ENCODE data around the gene CERS6. TPM values are rescaled to one million over a fixed set of nuclear protein-coding genes. Genes with fewer than 3 reads are reported as not detected.
"Not testable (repeated sequence)": the region's sequence is repeated elsewhere in the genome, so short reads cannot be mapped to it uniquely, and the experiment has no call there.

Gene CERS6
- total RNA-seq, 3 donors from 2014 or later, result 36.4 to 46.4 (median 44.8) TPM

DNA sequence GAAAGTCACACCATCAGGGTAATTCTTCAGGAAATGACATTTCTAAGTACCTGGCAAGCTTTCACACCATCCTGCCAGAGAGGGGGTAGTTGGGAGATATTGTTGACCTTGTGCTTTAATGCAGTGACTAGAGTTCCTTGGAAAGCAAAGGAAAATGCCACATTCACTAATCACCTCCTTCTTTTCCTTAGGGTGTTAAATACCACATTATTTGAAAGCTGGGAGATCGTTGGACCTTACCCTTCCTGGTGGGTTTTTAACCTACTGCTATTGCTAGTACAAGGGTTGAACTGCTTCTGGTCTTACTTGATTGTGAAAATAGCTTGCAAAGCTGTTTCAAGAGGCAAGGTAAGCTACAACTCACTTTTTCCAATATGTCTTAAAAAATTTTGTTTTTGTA is 309.3 kb downstream of the CERS6 start:
- DNase-seq (ENCODE audit: low spot score in 2 of 2), result no peak
- Histone ChIP-seq H3K36me3 (no peaks in the 10 kb centered on the region), H3K4me1 (no peaks in the 10 kb centered on the region), H3K27ac (no peak overlapping the region), H3K27me3 (no peaks in the 10 kb centered on the region), H3K9me3 (no peaks in the 10 kb centered on the region), H3K4me3 (no peak overlapping the region)
- TF ChIP-seq POLR2AphosphoS5 (IDR thresholded peaks at IDR 0.05) (no peak), POLR2A (IDR thresholded peaks at IDR 0.05) (no peak)
- TF ChIP-seq, protein P1, sequence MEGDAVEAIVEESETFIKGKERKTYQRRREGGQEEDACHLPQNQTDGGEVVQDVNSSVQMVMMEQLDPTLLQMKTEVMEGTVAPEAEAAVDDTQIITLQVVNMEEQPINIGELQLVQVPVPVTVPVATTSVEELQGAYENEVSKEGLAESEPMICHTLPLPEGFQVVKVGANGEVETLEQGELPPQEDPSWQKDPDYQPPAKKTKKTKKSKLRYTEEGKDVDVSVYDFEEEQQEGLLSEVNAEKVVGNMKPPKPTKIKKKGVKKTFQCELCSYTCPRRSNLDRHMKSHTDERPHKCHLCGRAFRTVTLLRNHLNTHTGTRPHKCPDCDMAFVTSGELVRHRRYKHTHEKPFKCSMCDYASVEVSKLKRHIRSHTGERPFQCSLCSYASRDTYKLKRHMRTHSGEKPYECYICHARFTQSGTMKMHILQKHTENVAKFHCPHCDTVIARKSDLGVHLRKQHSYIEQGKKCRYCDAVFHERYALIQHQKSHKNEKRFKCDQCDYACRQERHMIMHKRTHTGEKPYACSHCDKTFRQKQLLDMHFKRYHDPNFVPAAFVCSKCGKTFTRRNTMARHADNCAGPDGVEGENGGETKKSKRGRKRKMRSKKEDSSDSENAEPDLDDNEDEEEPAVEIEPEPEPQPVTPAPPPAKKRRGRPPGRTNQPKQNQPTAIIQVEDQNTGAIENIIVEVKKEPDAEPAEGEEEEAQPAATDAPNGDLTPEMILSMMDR (IDR thresholded peaks at IDR 0.05), result no peak
- intact Hi-C loops (cut with DNase I; ENCODE audit: low total_unique reads), result loop anchor here (2.0 kb wide), 1 partner anchor 47 kb away; no protein-coding TSS in a partner anchor

GRCh38 chr2:168766600-168766999 is 310.5 kb downstream of the CERS6 start:
- Histone ChIP-seq H3K36me3 (no peaks in the 10 kb centered on the region), H3K27me3 (no peaks in the 10 kb centered on the region), H3K27ac (peak overlapping the region in 1 of 2 donors; percentile 50), H3K9me3 (no peaks in the 10 kb centered on the region), H3K4me1 (no peaks in the 10 kb centered on the region), H3K4me3 (no peak overlapping the region)
- TF ChIP-seq POLR2A (IDR thresholded peaks at IDR 0.05) (no peak), POLR2AphosphoS5 (IDR thresholded peaks at IDR 0.05) (no peak)
- TF ChIP-seq, protein P1 (IDR thresholded peaks at IDR 0.05), result no peak
- DNase-seq (ENCODE audit: low spot score in 2 of 2), result peak; percentile 24 to 71
- intact Hi-C loops (cut with DNase I; ENCODE audit: low total_unique reads), result no loop called here

- H3K27ac ChIP-seq, result no peak overlapping the region
- no peaks in the 10 kb centered on the region for H3K9me3 ChIP-seq
- TF ChIP-seq POLR2A (IDR thresholded peaks at IDR 0.05) (no peak), POLR2AphosphoS5 (IDR thresholded peaks at IDR 0.05) (no peak)
- TF ChIP-seq, protein P1 (IDR thresholded peaks at IDR 0.05), result no peak
- intact Hi-C loops (cut with DNase I; ENCODE audit: low total_unique reads), result no loop called here
- no peak overlapping the region for H3K4me3 ChIP-seq
- H3K4me1 ChIP-seq, result no peaks in the 10 kb centered on the region
- DNase-seq (ENCODE audit: low spot score in 2 of 2), result no peak
- no peaks in the 10 kb centered on the region for H3K27me3 ChIP-seq
- no peaks in the 10 kb centered on the region for H3K36me3 ChIP-seq
Measured at GRCh38 chr2:168767258-168767657, 311.2 kb downstream of the CERS6 start.

GRCh38 chr2:168768357-168768756 is 312.3 kb downstream of the CERS6 start:
- intact Hi-C loops (cut with DNase I; ENCODE audit: low total_unique reads); H3K4me1 ChIP-seq; H3K36me3 ChIP-seq; H3K27me3 ChIP-seq; H3K27ac ChIP-seq; DNase-seq (ENCODE audit: low spot score in 2 of 2); H3K9me3 ChIP-seq; H3K4me3 ChIP-seq: not testable (repeated sequence)

DNA sequence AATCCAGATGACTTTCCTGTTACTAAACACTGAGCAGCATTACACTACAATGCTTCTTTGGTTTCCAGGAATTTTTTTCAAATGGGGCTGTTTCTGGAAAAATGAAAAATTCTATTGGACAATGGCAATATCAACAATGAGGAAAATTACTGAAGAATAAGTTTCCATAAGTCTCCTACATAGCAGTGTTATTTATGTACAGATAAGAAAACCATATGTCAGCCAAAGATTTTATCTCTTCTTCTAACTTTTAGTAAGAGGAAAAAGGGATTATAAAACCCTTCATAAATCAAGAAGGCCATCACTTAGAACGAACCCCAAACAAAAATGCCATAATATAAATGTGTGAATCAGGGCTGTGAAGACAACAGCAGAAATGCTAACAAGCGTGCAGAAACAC is 314.7 kb downstream of the CERS6 start:
- H3K27ac ChIP-seq, result no peak overlapping the region
- intact Hi-C loops (cut with DNase I; ENCODE audit: low total_unique reads), result no loop called here

More for the DNA sequence above, 314.7 kb downstream of the CERS6 start:
- H3K27me3 ChIP-seq, result no peaks in the 10 kb centered on the region
- no peaks in the 10 kb centered on the region for H3K36me3 ChIP-seq
- no peak for DNase-seq (ENCODE audit: low spot score in 2 of 2)
- H3K9me3 ChIP-seq, result no peaks in the 10 kb centered on the region
- H3K4me1 ChIP-seq, result no peaks in the 10 kb centered on the region
- TF ChIP-seq POLR2AphosphoS5 (IDR thresholded peaks at IDR 0.05), result no peak
- TF ChIP-seq POLR2A (IDR thresholded peaks at IDR 0.05), result no peak
- TF ChIP-seq, protein P1 (IDR thresholded peaks at IDR 0.05), result no peak
- H3K4me3 ChIP-seq, result no peak overlapping the region

All from breast epithelium (tissue), 4 donors.